ENCODE measurements around the gene KCTD18.

- TF ChIP-seq POLR2AphosphoS5 (IDR thresholded peaks at IDR 0.05) = no peak
- TF ChIP-seq CTCF (IDR thresholded peaks at IDR 0.05) = no peak
Observed at GRCh38 chr2:200484934-200485333, 24.9 kb downstream of the KCTD18 start.

Measured in upper lobe of left lung (tissue), 4 donors.